ENCODE measurements around the gene SH3RF3.

DNA sequence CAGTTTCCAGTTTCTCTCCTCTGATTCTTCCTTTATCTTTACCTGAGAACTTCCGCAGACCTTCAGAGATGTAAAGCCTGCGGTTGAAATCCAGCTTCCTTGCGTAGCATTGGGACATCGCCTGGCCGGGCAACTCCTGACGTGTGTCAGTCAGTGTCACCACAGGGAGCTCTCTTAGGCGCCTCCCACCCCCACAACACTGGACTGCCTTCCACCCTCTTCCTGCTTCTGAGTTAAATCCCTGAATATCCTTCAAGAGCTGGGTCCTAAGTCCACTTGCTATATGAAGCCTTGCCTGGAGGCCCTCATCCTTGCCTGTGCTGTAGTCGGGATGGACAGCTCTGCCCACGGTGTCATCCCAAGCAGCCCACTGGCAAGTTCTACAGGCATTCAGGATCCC lies 305.3 kb downstream of the SH3RF3 start:
- no peak for TF ChIP-seq POLR2AphosphoS5 (IDR thresholded peaks at IDR 0.05)
- no peak for TF ChIP-seq EP300 (IDR thresholded peaks at IDR 0.05)

Data from upper lobe of left lung (tissue), 4 donors.